GM23248 (cell line): ENCODE measurements around the gene SLC17A2. TPM values are rescaled to one million over a fixed set of nuclear protein-coding genes. Genes with fewer than 3 reads are reported as not detected.
A peak's percentile ranks its signal among the peaks of the same experiment; 100 is the strongest.

Source experiments
- DNase-seq: peaks from one replicate; pipeline ENCODE4 v3.0.0-alpha.2; 2015
- H2AFZ ChIP-seq: fragments of 200-600 bp; sonication (generic); 2 replicates; pipeline ENCODE4 v1.6.1; 2016; ENCODE audit warnings: antibody characterized with exemption
- H3F3A ChIP-seq: fragments of 200-600 bp; sonication (generic); 2 replicates; pipeline ENCODE4 v1.6.1; 2016; ENCODE audit warnings: mild to moderate bottlenecking, antibody characterized with exemption, mixed run types; ENCODE audit not compliant: insufficient read depth
- H3K27ac ChIP-seq: fragments of 200-600 bp; sonication (generic); 2 replicates; pipeline ENCODE4 v1.5.1; 2016; ENCODE audit warnings: mild to moderate bottlenecking
- H3K27me3 ChIP-seq: fragments of 200-600 bp; sonication (generic); replicated peaks from 2 replicates; pipeline ENCODE4 v1.6.1; 2016; ENCODE audit warnings: mild to moderate bottlenecking; ENCODE audit not compliant: insufficient read depth
- H3K36me3 ChIP-seq: fragments of 200-600 bp; sonication (generic); 2 replicates; pipeline ENCODE4 v1.6.1; 2016; ENCODE audit warnings: low read depth, mild to moderate bottlenecking
- H3K4me1 ChIP-seq: fragments of 200-600 bp; sonication (generic); 2 replicates; pipeline ENCODE4 v1.6.1; 2016; ENCODE audit warnings: mild to moderate bottlenecking; ENCODE audit not compliant: insufficient read depth
- H3K4me2 ChIP-seq: fragments of 200-600 bp; sonication (generic); one replicate; pipeline ENCODE4 v1.6.1; 2016; ENCODE audit warnings: mild to moderate bottlenecking; ENCODE audit not compliant: unreplicated experiment
- H3K4me3 ChIP-seq: fragments of 200-600 bp; sonication (generic); 2 replicates; pipeline ENCODE4 v1.5.1; 2016; ENCODE audit warnings: mild to moderate bottlenecking
- H3K79me2 ChIP-seq: fragments of 200-600 bp; sonication (generic); 2 replicates; pipeline ENCODE4 v1.6.1; 2016; ENCODE audit warnings: mild to moderate bottlenecking; ENCODE audit not compliant: insufficient read depth
- H3K9ac ChIP-seq: fragments of 200-600 bp; sonication (generic); 2 replicates; pipeline ENCODE4 v1.6.1; 2016; ENCODE audit warnings: mild to moderate bottlenecking
- H3K9me2 ChIP-seq: fragments of 200-600 bp; sonication (generic); 2 replicates; pipeline ENCODE4 v1.6.1; 2016; ENCODE audit warnings: mixed run types, mild to moderate bottlenecking, moderate library complexity; ENCODE audit not compliant: insufficient read depth
- H3K9me3 ChIP-seq: fragments of 200-600 bp; sonication (generic); one replicate; pipeline ENCODE4 v1.6.1; 2017; ENCODE audit warnings: low read depth
- H4K20me1 ChIP-seq: fragments of 200-600 bp; sonication (generic); 2 replicates; pipeline ENCODE4 v1.6.0; 2016; ENCODE audit not compliant: insufficient read depth
- EZH2 ChIP-seq: fragments of 200-600 bp; sonication (generic); IDR thresholded peaks from 2 replicates; pipeline ENCODE4 v1.6.1; 2018; ENCODE audit warnings: antibody characterized with exemption, mild to moderate bottlenecking; ENCODE audit not compliant: insufficient read depth, poor library complexity, severe bottlenecking
- EZH2phosphoT487 ChIP-seq: fragments of 200-600 bp; sonication (generic); IDR thresholded peaks from 2 replicates; pipeline ENCODE4 v1.6.1; 2018; ENCODE audit warnings: antibody characterized with exemption, moderate library complexity, mild to moderate bottlenecking, low read depth; ENCODE audit not compliant: insufficient read depth
- WGBS, 2 experiments: methylation state at CpG; one replicate each; pipeline ENCODE4 v1.1.6; 2015 to 2017; ENCODE audit warnings: low lambda C conversion rate in 2 of 2, low coverage in 1 of 2; ENCODE audit errors: missing lambda C conversion rate in 2 of 2; 5-methylcytosine and 5-hydroxymethylcytosine counted together
- in situ Hi-C: fragments of 300-500 bp; cut with MboI; formaldehyde crosslinking; loops from 2 replicates; pipeline ENCODE4 v1.15.0; 2020
- polyA plus RNA-seq: library from polyadenylated mRNA; unstranded; fragments of >200 nt; fragmentation: Nextera tagmentation; extraction: Ambion mirVana; gene quantifications from 2 replicates; pipeline ENCODE4 v1.2.1, GENCODE V29; 2016
- total RNA-seq: library from RNA; depleted of rRNA; stranded (reverse); fragments of >200 nt; shearing (Covaris generic); gene quantifications from 2 replicates; pipeline ENCODE4 v1.2.3, GENCODE V29; 2014

Gene SLC17A2
- total and polyA plus RNA-seq, 2 experiments from 2014 or later, result not detected

GRCh38 chr6:25927178-25927577 lies 3.3 kb downstream of the SLC17A2 start:
- Histone ChIP-seq H3K36me3 (no peaks in the 10 kb centered on the region), H2AFZ (no peak overlapping the region), H3K4me3 (no peak overlapping the region), H3K79me2 (no peaks in the 10 kb centered on the region), H3F3A (no peaks in the 10 kb centered on the region), H3K27me3 (no peaks in the 10 kb centered on the region), H3K4me2 (no peak overlapping the region), H3K27ac (no peak overlapping the region), H3K4me1 (no peaks in the 10 kb centered on the region), H3K9me3 (no peaks in the 10 kb centered on the region), H4K20me1 (no peaks in the 10 kb centered on the region), H3K9ac (no peak overlapping the region), H3K9me2 (no peaks in the 10 kb centered on the region)
- no peak for TF ChIP-seq EZH2
- TF ChIP-seq EZH2phosphoT487, result no peak
- DNase-seq, result no peak
- in situ Hi-C loops, result no loop called here
- 64 to 76% methylated on average over 2 of the region's 2 CpGs for WGBS, 2 experiments

- Histone ChIP-seq H4K20me1 (no peaks in the 10 kb centered on the region), H2AFZ (no peak overlapping the region), H3K4me1 (no peaks in the 10 kb centered on the region), H3K27ac (no peak overlapping the region), H3K9me2 (no peaks in the 10 kb centered on the region), H3K9ac (no peak overlapping the region), H3K27me3 (no peaks in the 10 kb centered on the region), H3K79me2 (no peaks in the 10 kb centered on the region), H3K4me3 (no peak overlapping the region), H3K4me2 (no peak overlapping the region), H3K9me3 (no peaks in the 10 kb centered on the region), H3F3A (no peaks in the 10 kb centered on the region), H3K36me3 (no peaks in the 10 kb centered on the region)
- in situ Hi-C loops, result no loop called here
- TF ChIP-seq EZH2phosphoT487 (no peak), EZH2 (no peak)
- WGBS, 2 experiments, result 79 to 80% methylated on average over 1 of the region's 1 CpG
- no peak for DNase-seq
Observed at GRCh38 chr6:25925876-25926275, 4.6 kb downstream of the SLC17A2 start.

DNA sequence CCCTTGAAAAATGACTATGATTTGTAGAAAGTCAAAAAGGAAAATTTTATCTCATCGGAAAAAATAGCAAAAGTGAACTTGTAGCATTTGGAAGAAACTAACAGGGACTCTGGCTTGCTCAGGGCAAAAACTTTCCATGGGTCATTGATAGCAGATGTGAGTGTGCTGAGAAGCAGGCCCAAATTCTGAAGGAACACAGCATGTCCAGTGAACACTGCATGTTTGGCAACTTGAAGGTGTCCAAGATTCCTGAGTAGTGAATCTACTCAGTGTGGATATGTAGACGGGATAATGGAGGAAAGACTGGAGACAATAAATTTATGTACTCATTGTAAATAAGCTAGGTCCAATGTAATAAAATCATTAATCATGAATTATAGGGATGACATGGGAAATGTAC lies 8.2 kb downstream of the SLC17A2 start:
- H3K79me2 ChIP-seq, result no peaks in the 10 kb centered on the region
- no peak overlapping the region for H3K4me3 ChIP-seq
- H3K9me3 ChIP-seq, result no peaks in the 10 kb centered on the region
- H3K4me1 ChIP-seq, result no peaks in the 10 kb centered on the region
- H3K4me2 ChIP-seq, result no peak overlapping the region
- H3K9me2 ChIP-seq, result no peaks in the 10 kb centered on the region
- H3K27me3 ChIP-seq, result no peaks in the 10 kb centered on the region
- TF ChIP-seq EZH2 (no peak), EZH2phosphoT487 (no peak)
- H3K36me3 ChIP-seq, result no peaks in the 10 kb centered on the region
- no peak overlapping the region for H3K27ac ChIP-seq
- H3K9ac ChIP-seq, result no peak overlapping the region
- H4K20me1 ChIP-seq, result no peaks in the 10 kb centered on the region
- peak; percentile 71 for DNase-seq
- in situ Hi-C loops, result no loop called here
- H2AFZ ChIP-seq, result no peak overlapping the region
- H3F3A ChIP-seq, result no peaks in the 10 kb centered on the region
- WGBS, 2 experiments, result 2 to 5% methylated on average over 2 of the region's 2 CpGs

GRCh38 chr6:25921525-25922203 lies 8.8 kb downstream of the SLC17A2 start:
- H3K9me3 ChIP-seq, result no peaks in the 10 kb centered on the region
- H3K27me3 ChIP-seq, result no peaks in the 10 kb centered on the region
- no peaks in the 10 kb centered on the region for H3F3A ChIP-seq
- H3K4me1 ChIP-seq, result no peaks in the 10 kb centered on the region
- no peak overlapping the region for H3K9ac ChIP-seq
- H4K20me1 ChIP-seq, result no peaks in the 10 kb centered on the region
- no peak for DNase-seq
- in situ Hi-C loops, result no loop called here
- H3K36me3 ChIP-seq, result no peaks in the 10 kb centered on the region
- H3K4me3 ChIP-seq, result no peak overlapping the region
- TF ChIP-seq EZH2phosphoT487, result no peak
- TF ChIP-seq EZH2, result no peak
- no peak overlapping the region for H3K27ac ChIP-seq
- no peaks in the 10 kb centered on the region for H3K9me2 ChIP-seq
- no peak overlapping the region for H2AFZ ChIP-seq
- no peaks in the 10 kb centered on the region for H3K79me2 ChIP-seq
- no peak overlapping the region for H3K4me2 ChIP-seq

GRCh38 chr6:25919657-25920056 lies 10.8 kb downstream of the SLC17A2 start:
- H3K9ac ChIP-seq, result no peak overlapping the region
- DNase-seq, result no peak
- H3K9me3 ChIP-seq, result no peaks in the 10 kb centered on the region
- H3K9me2 ChIP-seq, result no peaks in the 10 kb centered on the region
- H3K4me1 ChIP-seq, result no peaks in the 10 kb centered on the region
- in situ Hi-C loops, result no loop called here
- H3K4me3 ChIP-seq, result no peak overlapping the region
- H3K27me3 ChIP-seq, result no peaks in the 10 kb centered on the region
- no peaks in the 10 kb centered on the region for H4K20me1 ChIP-seq
- H2AFZ ChIP-seq, result no peak overlapping the region
- WGBS, 2 experiments, result 71 to 80% methylated on average over 2 to 5 of the region's 5 CpGs
- H3K36me3 ChIP-seq, result no peaks in the 10 kb centered on the region
- H3K79me2 ChIP-seq, result no peaks in the 10 kb centered on the region
- no peak overlapping the region for H3K27ac ChIP-seq
- H3K4me2 ChIP-seq, result no peak overlapping the region
- H3F3A ChIP-seq, result no peaks in the 10 kb centered on the region
- TF ChIP-seq EZH2phosphoT487, result no peak
- TF ChIP-seq EZH2, result no peak
